Spinal cord (tissue), 10 donors: Measurements from ENCODE around the gene B3GALNT2. TPM values are rescaled to one million over a fixed set of nuclear protein-coding genes. Genes with fewer than 3 reads are reported as not detected.

Experiments
- DNase-seq, 6 donors: peaks; one replicate each; pipeline versions ENCODE4 v3.0.0 to v3.0.0-alpha.2; 2013 to 2015; ENCODE audit warnings: low spot score in 6 of 6, low read depth in 4 of 6
- H3K27ac ChIP-seq: one replicate; pipeline ENCODE4 v1.5.1; 2013; ENCODE audit warnings: low read depth, low read length, control low read depth
- H3K27me3 ChIP-seq: one replicate; pipeline ENCODE4 v1.6.1; 2013; ENCODE audit warnings: low read length; ENCODE audit not compliant: control insufficient read depth, insufficient read depth
- H3K36me3 ChIP-seq: one replicate; pipeline ENCODE4 v1.6.1; 2013; ENCODE audit warnings: low read length; ENCODE audit not compliant: control insufficient read depth, insufficient read depth
- H3K4me1 ChIP-seq: one replicate; pipeline ENCODE4 v1.6.1; 2013; ENCODE audit warnings: low read length; ENCODE audit not compliant: control insufficient read depth, insufficient read depth
- H3K4me3 ChIP-seq: one replicate; pipeline ENCODE4 v1.5.1; 2013; ENCODE audit warnings: low read depth, low read length, control low read depth
- H3K9me3 ChIP-seq: one replicate; pipeline ENCODE4 v1.6.1; 2013; ENCODE audit warnings: low read length; ENCODE audit not compliant: control insufficient read depth, insufficient read depth
- WGBS: methylation state at CpG from one replicate; pipeline ENCODE4 v1.1.5; 2013; ENCODE audit warnings: missing lambda C conversion rate; ENCODE audit not compliant: insufficient coverage; 5-methylcytosine and 5-hydroxymethylcytosine counted together
- polyA plus RNA-seq, 2 donors: library from polyadenylated mRNA; unstranded; fragments of 120-200 nt; gene quantifications; one replicate each; pipeline ENCODE4 v1.2.1, GENCODE V29; 2013; ENCODE audit not compliant: insufficient read length in 2 of 2
- total RNA-seq, 2 donors: library from RNA; depleted of rRNA in 1 of 2; stranded (reverse); fragments of 120-200 nt in 1 of 2; fragments of >200 nt in 1 of 2; gene quantifications; one replicate each; pipeline versions ENCODE4 v1.2.3 to v1.2.4, GENCODE V29; 2013 to 2014
- donor health status: healthy.

The B3GALNT2 gene
- total and polyA plus RNA-seq, 4 donors, result 10.1 to 31.1 (median 21.4) TPM

DNA sequence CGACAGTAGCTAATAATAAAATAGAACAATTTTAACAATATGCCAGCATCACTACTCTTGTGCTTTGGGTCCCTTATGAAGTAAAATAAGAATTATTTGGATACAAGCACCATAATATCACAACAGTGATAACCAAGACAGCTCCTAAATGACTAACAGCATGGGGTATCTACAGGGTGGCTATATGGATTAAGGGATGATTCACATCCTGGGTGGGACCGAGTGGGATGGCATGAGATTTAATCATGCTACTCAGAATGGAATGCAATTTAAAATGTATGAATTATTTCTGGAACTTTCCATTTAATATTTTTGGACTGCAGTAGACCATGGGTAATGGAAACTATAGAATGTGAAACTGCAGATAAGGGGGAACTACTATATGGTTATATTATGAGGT is 28.1 kb upstream of the B3GALNT2 start:
- no peak for DNase-seq
- Histone ChIP-seq H3K27me3 (no peaks in the 10 kb centered on the region), H3K36me3 (no peaks in the 10 kb centered on the region), H3K9me3 (no peaks in the 10 kb centered on the region), H3K4me1 (no peaks in the 10 kb centered on the region), H3K4me3 (no peak overlapping the region), H3K27ac (no peak overlapping the region)
- WGBS, result no CpG with 5 or more reads among the region's 2 CpGs

DNA sequence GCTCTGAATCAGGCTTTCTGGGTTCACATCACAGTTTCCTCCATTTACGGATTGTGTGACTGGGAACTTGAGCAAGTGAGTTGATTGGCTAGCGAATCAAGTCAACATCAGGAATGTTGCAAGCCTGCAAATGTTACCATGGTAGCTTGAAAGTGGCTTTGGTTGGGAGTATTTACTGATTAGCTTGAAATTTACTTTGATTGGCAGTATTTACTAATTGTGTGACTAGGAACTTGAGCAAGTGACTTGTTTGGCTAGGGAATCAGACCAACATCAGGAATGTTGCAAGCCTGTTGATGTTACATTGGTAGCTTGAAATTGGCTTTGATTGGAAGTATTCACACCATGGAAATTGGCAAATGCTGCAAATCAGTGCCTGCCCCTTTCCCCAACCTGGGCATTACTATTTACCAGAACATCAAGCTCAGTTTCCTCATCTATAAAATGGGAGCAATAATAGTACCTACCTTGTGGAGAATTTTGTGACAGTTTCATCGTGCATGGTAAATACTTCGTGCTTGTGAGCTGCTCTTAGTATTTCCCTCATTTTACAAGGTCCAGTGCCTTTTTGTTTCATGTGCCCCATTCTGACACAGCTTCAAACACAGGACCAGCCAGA is 23.1 kb upstream of the B3GALNT2 start:
- WGBS, result no CpG with 5 or more reads among the region's 4 CpGs
- H3K27ac ChIP-seq, result no peak overlapping the region
- no peaks in the 10 kb centered on the region for H3K9me3 ChIP-seq
- no peak for DNase-seq
- no peaks in the 10 kb centered on the region for H3K36me3 ChIP-seq
- H3K27me3 ChIP-seq, result no peaks in the 10 kb centered on the region
- no peaks in the 10 kb centered on the region for H3K4me1 ChIP-seq
- H3K4me3 ChIP-seq, result no peak overlapping the region

GRCh38 chr1:235525314-235525713 is 21.1 kb upstream of the B3GALNT2 start:
- WGBS, result 57% methylated on average over 4 of the region's 4 CpGs
- Histone ChIP-seq H3K9me3 (no peaks in the 10 kb centered on the region), H3K27me3 (no peaks in the 10 kb centered on the region), H3K4me1 (no peaks in the 10 kb centered on the region), H3K27ac (no peak overlapping the region), H3K36me3 (no peaks in the 10 kb centered on the region), H3K4me3 (no peak overlapping the region)
- DNase-seq, result no peak

GRCh38 chr1:235516862-235517446 is 12.7 kb upstream of the B3GALNT2 start:
- Histone ChIP-seq H3K9me3 (no peaks in the 10 kb centered on the region), H3K36me3 (no peaks in the 10 kb centered on the region), H3K4me3 (no peak overlapping the region), H3K27ac (no peak overlapping the region), H3K27me3 (no peaks in the 10 kb centered on the region), H3K4me1 (no peaks in the 10 kb centered on the region)
- WGBS, result 60% methylated on average over 3 of the region's 6 CpGs
- no peak for DNase-seq

DNA sequence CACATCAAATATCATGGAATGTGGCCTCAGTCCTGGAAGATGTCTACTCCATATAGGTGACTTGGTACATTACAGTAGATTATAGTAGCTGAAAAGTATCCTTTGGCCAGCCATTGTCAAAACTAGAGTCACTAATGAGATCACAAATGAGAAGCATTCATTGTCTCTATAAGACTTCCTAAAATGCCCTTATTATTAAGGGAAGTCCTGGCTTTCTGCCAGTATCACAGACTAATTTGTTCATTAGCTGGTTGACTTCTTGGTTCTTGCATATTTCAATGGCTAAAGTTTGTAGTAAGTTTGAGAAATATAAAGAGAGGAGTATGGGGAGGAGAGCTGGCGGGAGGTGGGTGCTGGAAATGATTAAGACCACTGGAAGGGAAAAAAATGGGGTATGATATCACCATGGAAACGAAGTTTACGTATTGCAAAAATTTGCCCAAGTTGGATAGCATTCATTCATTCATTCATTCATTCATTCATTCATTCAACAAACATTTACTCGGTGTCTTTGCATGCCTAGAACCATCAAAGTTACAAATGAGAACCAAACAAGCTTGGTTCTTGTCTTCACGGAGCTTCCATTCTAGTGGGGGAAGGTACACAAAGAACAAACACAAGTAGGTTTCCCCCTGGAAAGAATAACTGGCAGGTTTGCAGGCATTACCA is 11.7 kb upstream of the B3GALNT2 start:
- no peak overlapping the region for H3K27ac ChIP-seq
- no CpG with 5 or more reads among the region's 5 CpGs for WGBS

DNA sequence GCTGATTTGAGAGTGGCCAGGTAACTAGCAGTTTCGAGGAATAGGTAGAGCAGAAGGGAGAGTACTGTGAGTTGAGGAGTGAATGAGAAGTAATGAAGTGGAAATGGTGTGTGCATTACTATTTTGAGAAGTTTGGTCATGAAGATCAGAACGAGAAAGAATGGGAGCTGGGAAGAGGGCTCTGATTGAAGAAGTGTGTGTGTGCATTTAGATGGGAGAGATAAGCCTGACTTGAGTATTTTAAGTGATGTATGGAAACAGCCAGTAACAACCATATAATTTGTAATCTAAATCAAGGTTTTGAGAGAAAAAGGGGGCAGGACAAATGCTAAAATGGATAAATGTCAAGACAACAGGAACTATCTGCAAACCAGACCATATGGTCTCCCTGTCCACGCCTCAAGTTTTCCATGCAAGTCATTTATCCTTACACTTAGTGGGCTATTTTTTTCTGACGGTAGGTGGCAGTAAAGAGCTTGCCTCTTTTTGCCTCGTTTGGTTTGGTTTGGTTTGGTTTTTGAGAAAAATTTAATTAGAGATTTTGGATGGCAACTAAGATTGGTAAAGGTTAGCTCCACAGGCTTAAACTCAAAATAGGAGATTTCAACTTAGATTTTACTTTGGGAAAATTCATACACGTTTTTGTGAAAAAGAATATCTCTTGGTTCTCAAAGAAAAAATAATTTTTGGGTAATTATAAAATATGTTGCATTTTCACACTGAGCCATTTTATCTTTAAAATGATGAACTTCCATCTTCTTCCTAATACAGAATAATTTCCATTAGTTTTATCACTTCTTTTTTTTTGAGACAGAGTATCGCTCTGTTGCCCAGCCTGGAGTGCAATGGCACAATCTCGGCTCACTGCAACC is 9.5 kb upstream of the B3GALNT2 start:
- peak; percentile 53 to 94 (median 70) for DNase-seq
- Histone ChIP-seq H3K4me1 (no peaks in the 10 kb centered on the region), H3K27me3 (no peaks in the 10 kb centered on the region), H3K4me3 (no peak overlapping the region), H3K27ac (no peak overlapping the region), H3K36me3 (no peaks in the 10 kb centered on the region), H3K9me3 (no peaks in the 10 kb centered on the region)
- 97% methylated on average over 3 of the region's 8 CpGs for WGBS

More for the DNA sequence above, 11.7 kb upstream of the B3GALNT2 start:
- no peaks in the 10 kb centered on the region for H3K9me3 ChIP-seq
- no peaks in the 10 kb centered on the region for H3K36me3 ChIP-seq
- peak in 1 of 6 donors; percentile 24 for DNase-seq
- H3K27me3 ChIP-seq, result no peaks in the 10 kb centered on the region
- no peak overlapping the region for H3K4me3 ChIP-seq
- no peaks in the 10 kb centered on the region for H3K4me1 ChIP-seq

- DNase-seq, result peak in 1 of 6 donors; percentile 22
- Histone ChIP-seq H3K36me3 (no peaks in the 10 kb centered on the region), H3K27me3 (no peaks in the 10 kb centered on the region), H3K4me3 (no peak overlapping the region), H3K27ac (no peak overlapping the region), H3K4me1 (no peaks in the 10 kb centered on the region), H3K9me3 (no peaks in the 10 kb centered on the region)
- WGBS, result 73% methylated on average over 12 of the region's 13 CpGs
These were observed 7.4 kb upstream of the B3GALNT2 start for GRCh38 chr1:235511470-235512240.

- no peak overlapping the region for H3K27ac ChIP-seq
- H3K4me1 ChIP-seq, result peaks cover 1% of the 10 kb centered on the region
- H3K4me3 ChIP-seq, result no peak overlapping the region
- H3K36me3 ChIP-seq, result no peaks in the 10 kb centered on the region
- H3K9me3 ChIP-seq, result no peaks in the 10 kb centered on the region
- H3K27me3 ChIP-seq, result no peaks in the 10 kb centered on the region
- DNase-seq, result no peak
- 70% methylated on average over 2 of the region's 6 CpGs for WGBS
These were observed 6.6 kb upstream of the B3GALNT2 start for GRCh38 chr1:235510823-235511222.

DNA sequence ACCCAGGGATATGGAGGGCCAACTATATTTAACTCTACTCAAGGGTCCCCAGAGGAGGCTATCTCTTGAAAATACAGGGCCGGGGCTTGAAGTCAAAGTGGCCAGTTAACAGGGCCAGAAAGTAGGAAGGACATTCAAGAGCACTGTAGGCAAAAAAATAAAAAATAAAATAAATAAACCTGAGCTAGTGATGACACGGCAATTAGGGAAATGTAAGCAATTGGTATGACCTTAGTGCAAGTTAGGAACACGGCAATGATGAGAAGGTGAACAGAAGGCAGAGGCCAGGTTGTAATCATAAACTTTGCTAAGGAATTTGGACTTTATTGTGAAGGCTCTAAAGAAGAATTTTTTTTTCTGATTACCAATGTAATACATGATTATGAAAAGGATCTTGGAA is 3.4 kb upstream of the B3GALNT2 start:
- Histone ChIP-seq H3K27me3 (no peaks in the 10 kb centered on the region), H3K9me3 (no peaks in the 10 kb centered on the region), H3K4me1 (peaks cover 10% of the 10 kb centered on the region), H3K4me3 (no peak overlapping the region), H3K36me3 (no peaks in the 10 kb centered on the region), H3K27ac (no peak overlapping the region)
- WGBS, result no CpG with 5 or more reads among the region's 3 CpGs
- DNase-seq, result no peak
